Gastroesophageal sphincter (tissue), 3 donors: ENCODE measurements around the gene NOD1.

Experiments used
- POLR2A ChIP-seq, 2 donors: fragments of 450-650 bp; IDR thresholded peaks; one replicate each; pipeline ENCODE4 v1.6.1; 2017; ENCODE audit warnings: antibody characterized with exemption in 2 of 2, mild to moderate bottlenecking in 2 of 2, moderate library complexity in 1 of 2
- TF ChIP-seq, protein P1 (sequence below), 4 experiments: fragments of 200-600 bp in 2 of 4; fragments of 450-650 bp in 2 of 4; sonication (generic) in 1 of 4; IDR thresholded peaks; one replicate each; pipeline ENCODE4 v1.5.1; 2017 to 2019; ENCODE audit warnings: antibody characterized with exemption in 4 of 4, mild to moderate bottlenecking in 2 of 4, moderate library complexity in 2 of 4

GRCh38 chr7:30453921-30454320 lies 24.7 kb downstream of the NOD1 start:
- TF ChIP-seq, protein P1, sequence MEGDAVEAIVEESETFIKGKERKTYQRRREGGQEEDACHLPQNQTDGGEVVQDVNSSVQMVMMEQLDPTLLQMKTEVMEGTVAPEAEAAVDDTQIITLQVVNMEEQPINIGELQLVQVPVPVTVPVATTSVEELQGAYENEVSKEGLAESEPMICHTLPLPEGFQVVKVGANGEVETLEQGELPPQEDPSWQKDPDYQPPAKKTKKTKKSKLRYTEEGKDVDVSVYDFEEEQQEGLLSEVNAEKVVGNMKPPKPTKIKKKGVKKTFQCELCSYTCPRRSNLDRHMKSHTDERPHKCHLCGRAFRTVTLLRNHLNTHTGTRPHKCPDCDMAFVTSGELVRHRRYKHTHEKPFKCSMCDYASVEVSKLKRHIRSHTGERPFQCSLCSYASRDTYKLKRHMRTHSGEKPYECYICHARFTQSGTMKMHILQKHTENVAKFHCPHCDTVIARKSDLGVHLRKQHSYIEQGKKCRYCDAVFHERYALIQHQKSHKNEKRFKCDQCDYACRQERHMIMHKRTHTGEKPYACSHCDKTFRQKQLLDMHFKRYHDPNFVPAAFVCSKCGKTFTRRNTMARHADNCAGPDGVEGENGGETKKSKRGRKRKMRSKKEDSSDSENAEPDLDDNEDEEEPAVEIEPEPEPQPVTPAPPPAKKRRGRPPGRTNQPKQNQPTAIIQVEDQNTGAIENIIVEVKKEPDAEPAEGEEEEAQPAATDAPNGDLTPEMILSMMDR (IDR thresholded peaks at IDR 0.05): no peak
- TF ChIP-seq POLR2A (IDR thresholded peaks at IDR 0.05): no peak
